SK-N-SH (cell line): ENCODE results near the gene POLR3E.

Experiments
- CTCF ChIP-seq: fragments of 200-600 bp; sonication (generic); IDR thresholded peaks from 2 replicates; pipeline ENCODE4 v1.6.1; 2017; ENCODE audit warnings: antibody characterized with exemption, mild to moderate bottlenecking, moderate library complexity
- EP300 ChIP-seq, 2 experiments: IDR thresholded peaks; 2 replicates each; pipeline versions ENCODE4 v1.4.0 to v1.6.1; 2012; ENCODE audit warnings: borderline replicate concordance in 1 of 2, low read depth in 1 of 2, low read length in 1 of 2
- EZH2phosphoT487 ChIP-seq: fragments of 200-600 bp; sonication (generic); IDR thresholded peaks from 2 replicates; pipeline ENCODE4 v1.6.1; 2017; ENCODE audit warnings: low read depth, mixed run types, mild to moderate bottlenecking, antibody characterized with exemption, moderate library complexity, borderline replicate concordance
- FOXM1 ChIP-seq: IDR thresholded peaks from 2 replicates; pipeline ENCODE4 v1.4.0; 2012; ENCODE audit warnings: low read depth, mild to moderate bottlenecking
- GABPA ChIP-seq: IDR thresholded peaks from 2 replicates; pipeline ENCODE4 v1.4.0; 2012; ENCODE audit warnings: low read depth, mild to moderate bottlenecking
- TEAD4 ChIP-seq: IDR thresholded peaks from 2 replicates; pipeline ENCODE4 v1.4.0; 2012; ENCODE audit warnings: mild to moderate bottlenecking, borderline replicate concordance; ENCODE audit not compliant: insufficient read depth

- TF ChIP-seq FOXM1 = no peak
- no peak for TF ChIP-seq CTCF
- TF ChIP-seq GABPA = no peak
- TF ChIP-seq TEAD4 = no peak
- no peak for TF ChIP-seq EZH2phosphoT487
- TF ChIP-seq EP300 (IDR thresholded peaks at IDR 0.05; ENCODE audit: borderline replicate concordance in 1 of 2, low read depth in 1 of 2, low read length in 1 of 2) = no peak
Measured at GRCh38 chr16:22265351-22265750, 31.9 kb upstream of the POLR3E start.
